Natural killer cell (primary cell): ENCODE measurements around the gene OSR1. TPM values are rescaled to one million over a fixed set of nuclear protein-coding genes. Genes with fewer than 3 reads are reported as not detected.

ENCODE experiments used
- ATAC-seq, 3 donors: fragments of 150-1000 bp in 2 of 3; fragments of 200-7000 bp in 1 of 3; cut with Tn5 transposase; 1 replicate in 1 of 3; 2 replicates in 2 of 3; pipeline ENCODE4 v1.10.0; 2021; ENCODE audit warnings: mild to moderate bottlenecking in 2 of 3, moderate library complexity in 2 of 3
- DNase-seq, 2 donors: peaks; one replicate each; pipeline versions ENCODE4 v3.0.0 to v3.0.0-alpha.2; 2013 to 2021; ENCODE audit warnings: mixed read lengths in 1 of 2
- H3K27ac ChIP-seq: one replicate; pipeline ENCODE4 v1.5.1; 2013; ENCODE audit warnings: mild to moderate bottlenecking, low read length
- H3K27me3 ChIP-seq: one replicate; pipeline ENCODE4 v1.6.1; 2013; ENCODE audit warnings: low read length; ENCODE audit not compliant: control insufficient read depth, insufficient read depth
- H3K36me3 ChIP-seq: one replicate; pipeline ENCODE4 v1.6.1; 2013; ENCODE audit warnings: low read length; ENCODE audit not compliant: control insufficient read depth, insufficient read depth
- H3K4me1 ChIP-seq: one replicate; pipeline ENCODE4 v1.6.1; 2013; ENCODE audit warnings: low read length; ENCODE audit not compliant: control insufficient read depth, insufficient read depth
- H3K4me3 ChIP-seq: one replicate; pipeline ENCODE4 v1.5.1; 2013; ENCODE audit warnings: low read length
- H3K9me3 ChIP-seq: one replicate; pipeline ENCODE4 v1.6.1; 2013; ENCODE audit warnings: low read length; ENCODE audit not compliant: control insufficient read depth, insufficient read depth
- H3K27ac Mint-ChIP-seq, 2 donors: one replicate each; pipeline ENCODE4 v1.8.0; 2022; ENCODE audit warnings: mild to moderate bottlenecking in 2 of 2, mixed read lengths in 2 of 2, moderate library complexity in 1 of 2
- H3K27me3 Mint-ChIP-seq, 2 donors: one replicate each; pipeline ENCODE4 v1.8.0; 2022; ENCODE audit warnings: low read depth in 2 of 2, mixed read lengths in 2 of 2
- H3K36me3 Mint-ChIP-seq: one replicate; pipeline ENCODE4 v1.8.0; 2022; ENCODE audit warnings: mixed read lengths
- H3K4me1 Mint-ChIP-seq, 2 donors: one replicate each; pipeline ENCODE4 v1.8.0; 2022; ENCODE audit warnings: mixed read lengths in 2 of 2
- H3K4me3 Mint-ChIP-seq: one replicate; pipeline ENCODE4 v1.8.0; 2022; ENCODE audit warnings: mild to moderate bottlenecking, moderate library complexity, mixed read lengths
- H3K9me3 Mint-ChIP-seq, 2 donors: one replicate each; pipeline ENCODE4 v1.8.0; 2022; ENCODE audit warnings: mixed read lengths in 2 of 2
- WGBS: methylation state at CpG from one replicate; pipeline ENCODE4 v1.1.7; 2013; ENCODE audit warnings: missing lambda C conversion rate; ENCODE audit not compliant: insufficient coverage; 5-methylcytosine and 5-hydroxymethylcytosine counted together
- intact Hi-C: fragments of 100-400 bp; cut with micrococcal nuclease; formaldehyde crosslinking; loops from one replicate; pipeline ENCODE4 v1.14.2; 2022
- total RNA-seq, 4 donors: library from RNA; stranded (reverse); fragments of 120-200 nt in 1 of 4; gene quantifications; one replicate each; pipeline versions ENCODE4 v1.2.3 to v1.2.4, GENCODE V29; 2013 to 2022
- TF ChIP-seq, protein P1 (sequence below): fragments of 200-600 bp; IDR thresholded peaks from one replicate; pipeline ENCODE4 v1.8.0; 2022; ENCODE audit warnings: antibody characterized with exemption

The OSR1 gene
- total RNA-seq, 3 donors from 2014 or later (not counting 1 experiment from before 2014, with no cell fraction given): not detected

GRCh38 chr2:19351899-19352697 lies 6.3 kb downstream of the OSR1 start:
- H3K4me1 Mint-ChIP-seq: peaks cover 23 to 39% of the 10 kb centered on the region in 2 donors
- H3K4me1 ChIP-seq: peaks cover 50% of the 10 kb centered on the region

GRCh38 chr2:19351499-19351898 lies 6.9 kb downstream of the OSR1 start:
- TF ChIP-seq, protein P1, sequence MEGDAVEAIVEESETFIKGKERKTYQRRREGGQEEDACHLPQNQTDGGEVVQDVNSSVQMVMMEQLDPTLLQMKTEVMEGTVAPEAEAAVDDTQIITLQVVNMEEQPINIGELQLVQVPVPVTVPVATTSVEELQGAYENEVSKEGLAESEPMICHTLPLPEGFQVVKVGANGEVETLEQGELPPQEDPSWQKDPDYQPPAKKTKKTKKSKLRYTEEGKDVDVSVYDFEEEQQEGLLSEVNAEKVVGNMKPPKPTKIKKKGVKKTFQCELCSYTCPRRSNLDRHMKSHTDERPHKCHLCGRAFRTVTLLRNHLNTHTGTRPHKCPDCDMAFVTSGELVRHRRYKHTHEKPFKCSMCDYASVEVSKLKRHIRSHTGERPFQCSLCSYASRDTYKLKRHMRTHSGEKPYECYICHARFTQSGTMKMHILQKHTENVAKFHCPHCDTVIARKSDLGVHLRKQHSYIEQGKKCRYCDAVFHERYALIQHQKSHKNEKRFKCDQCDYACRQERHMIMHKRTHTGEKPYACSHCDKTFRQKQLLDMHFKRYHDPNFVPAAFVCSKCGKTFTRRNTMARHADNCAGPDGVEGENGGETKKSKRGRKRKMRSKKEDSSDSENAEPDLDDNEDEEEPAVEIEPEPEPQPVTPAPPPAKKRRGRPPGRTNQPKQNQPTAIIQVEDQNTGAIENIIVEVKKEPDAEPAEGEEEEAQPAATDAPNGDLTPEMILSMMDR: no peak
- Mint-ChIP-seq H3K9me3 (no peaks in the 10 kb centered on the region), H3K27ac (no peak overlapping the region), H3K27me3 (peaks cover 51 to 58% of the 10 kb centered on the region in 2 donors), H3K36me3 (no peaks in the 10 kb centered on the region), H3K4me1 (peaks cover 21 to 36% of the 10 kb centered on the region in 2 donors), H3K4me3 (peak overlapping the region; percentile 40)
- ATAC-seq (no peak), DNase-seq (no peak)
- Histone ChIP-seq H3K36me3 (no peaks in the 10 kb centered on the region), H3K4me1 (peaks cover 44% of the 10 kb centered on the region), H3K27me3 (peaks cover 71% of the 10 kb centered on the region), H3K4me3 (no peak overlapping the region), H3K9me3 (no peaks in the 10 kb centered on the region), H3K27ac (no peak overlapping the region)
- intact Hi-C loops: no loop called here
- 15% methylated on average over 20 of the region's 23 CpGs for WGBS

More at GRCh38 chr2:19351899-19352697, 6.3 kb downstream of the OSR1 start:
- Mint-ChIP-seq H3K27me3 (peaks cover 57 to 64% of the 10 kb centered on the region in 2 donors), H3K27ac (no peak overlapping the region), H3K9me3 (no peaks in the 10 kb centered on the region), H3K4me3 (peak overlapping the region; percentile 40), H3K36me3 (no peaks in the 10 kb centered on the region)
- Histone ChIP-seq H3K27ac (no peak overlapping the region), H3K36me3 (no peaks in the 10 kb centered on the region), H3K9me3 (no peaks in the 10 kb centered on the region), H3K4me3 (no peak overlapping the region), H3K27me3 (peaks cover 77% of the 10 kb centered on the region)
- 12% methylated on average over 29 of the region's 29 CpGs for WGBS
- ATAC-seq (no peak), DNase-seq (peak in 1 of 2 donors; percentile 38)
- intact Hi-C loops: no loop called here
- TF ChIP-seq, protein P1: no peak

DNA sequence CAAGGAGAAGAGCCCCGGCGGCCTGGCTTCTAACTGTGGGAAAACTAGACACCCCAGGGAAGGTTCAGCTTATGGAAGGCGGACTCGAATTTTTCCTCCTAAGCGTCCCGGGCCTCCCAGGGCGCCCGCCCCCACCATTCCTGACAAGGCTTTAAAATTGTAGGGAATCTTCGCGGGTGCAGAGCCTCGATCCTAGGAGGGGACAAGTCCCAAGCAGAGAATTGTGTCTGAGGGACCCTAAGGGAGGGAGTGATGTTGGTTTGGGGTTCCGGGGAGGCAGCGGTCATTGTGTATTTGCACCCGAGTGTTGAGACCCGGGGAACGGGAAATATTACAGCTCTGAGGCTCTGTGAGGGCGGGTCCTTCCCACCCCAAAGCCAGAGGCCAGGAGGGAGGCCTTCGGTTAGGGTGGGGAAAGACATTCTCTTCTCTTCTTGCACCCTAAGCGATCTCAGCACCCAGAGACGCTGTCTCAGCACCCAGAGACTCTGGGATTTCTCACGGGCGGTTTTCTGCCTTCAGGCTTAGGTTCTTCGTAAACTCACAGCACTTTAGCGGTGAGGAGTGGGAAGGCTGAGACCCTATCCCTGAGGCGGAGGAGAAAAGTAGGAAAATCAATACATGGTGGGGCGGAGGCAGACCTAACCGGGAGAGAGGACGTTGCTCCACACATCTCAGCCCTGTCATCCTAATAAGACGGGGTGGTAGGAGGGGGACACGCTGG lies 7.6 kb downstream of the OSR1 start:
- WGBS: 25% methylated on average over 28 of the region's 30 CpGs
- Histone ChIP-seq H3K4me3 (no peak overlapping the region), H3K4me1 (peaks cover 39% of the 10 kb centered on the region), H3K27me3 (peaks cover 65% of the 10 kb centered on the region), H3K36me3 (no peaks in the 10 kb centered on the region), H3K27ac (no peak overlapping the region), H3K9me3 (no peaks in the 10 kb centered on the region)
- intact Hi-C loops: no loop called here
- Mint-ChIP-seq H3K9me3 (no peaks in the 10 kb centered on the region), H3K36me3 (no peaks in the 10 kb centered on the region), H3K4me3 (peak overlapping the region; percentile 58), H3K27ac (no peak overlapping the region), H3K4me1 (peaks cover 17 to 33% of the 10 kb centered on the region in 2 donors), H3K27me3 (peaks cover 44 to 51% of the 10 kb centered on the region in 2 donors)
- DNase-seq (peak in 1 of 2 donors; percentile 26), ATAC-seq (no peak)
- TF ChIP-seq, protein P1: no peak
